K562 (cell line): Measurements from ENCODE around the gene CSPG5. TPM values are rescaled to one million over a fixed set of nuclear protein-coding genes. Genes with fewer than 3 reads are reported as not detected.

Source experiments
- ATF6 ChIP-seq: sonication (generic); formaldehyde crosslinking; IDR thresholded peaks from 2 replicates; pipeline ENCODE4 v1.4.0; 2020; ENCODE audit warnings: mild to moderate bottlenecking, missing genetic modification reagents
- ETV5 ChIP-seq: sonication (generic); formaldehyde crosslinking; IDR thresholded peaks from 2 replicates; pipeline ENCODE4 v1.4.0; 2020; ENCODE audit warnings: low read depth, mild to moderate bottlenecking, missing genetic modification reagents
- IRF2 ChIP-seq: sonication (generic); formaldehyde crosslinking; IDR thresholded peaks from 2 replicates; pipeline ENCODE4 v1.8.1; 2022; ENCODE audit warnings: mild to moderate bottlenecking, missing genetic modification reagents
- RB1 ChIP-seq: fragments of 450-650 bp; IDR thresholded peaks from 2 replicates; pipeline ENCODE4 v1.6.1; 2017; ENCODE audit warnings: low read depth, mild to moderate bottlenecking
- TEAD1 ChIP-seq, 2 experiments: fragments of 450-650 bp in 1 of 2; sonication (generic) in 1 of 2; formaldehyde crosslinking; IDR thresholded peaks; 2 replicates each; pipeline versions ENCODE4 v1.4.0 to v1.8.0; 2020 to 2022; ENCODE audit warnings: mild to moderate bottlenecking in 2 of 2, missing genetic modification reagents in 1 of 2
- polyA plus RNA-seq, 8 experiments: library from polyadenylated mRNA; depleted of rRNA in 4 of 8; stranded (reverse) in 5 of 8; unstranded in 3 of 8; fragments of >200 nt; fragmentation: Nextera tagmentation in 2 of 8; fragmentation: Illumina TruSeq in 1 of 8; extraction: Ambion mirVana in 2 of 8; extraction: Trizol in 1 of 8; gene quantifications; 2 replicates each; pipeline versions ENCODE4 v1.2.1 to v1.2.3, GENCODE V29; 2011 to 2014; ENCODE audit warnings: inconsistent platforms in 1 of 8, missing spikeins in 1 of 8
- total RNA-seq, 7 experiments: library from RNA; depleted of rRNA in 6 of 7; stranded (reverse); fragments of >200 nt in 6 of 7; fragmentation: Illumina TruSeq in 2 of 7; extraction: Trizol in 2 of 7; gene quantifications; 2 replicates each; pipeline versions ENCODE4 v1.2.1 to v1.2.3, GENCODE V29; 2011 to 2021; ENCODE audit warnings: low replicate concordance in 1 of 7
- TF ChIP-seq, protein P1 (sequence below), 2 experiments: fragments of 150-350 bp in 1 of 2; IDR thresholded peaks; 2 replicates each; pipeline ENCODE4 v1.6.1; 2012 to 2016; ENCODE audit warnings: low read depth in 2 of 2, low read length in 2 of 2, mild to moderate bottlenecking in 1 of 2, moderate library complexity in 1 of 2
- TF ChIP-seq, protein P2 (sequence below): fragments of 450-650 bp; IDR thresholded peaks from 2 replicates; pipeline ENCODE4 v1.6.1; 2016; ENCODE audit warnings: mild to moderate bottlenecking, moderate library complexity
- TF ChIP-seq, protein P3 (sequence below): sonication (generic); formaldehyde crosslinking; IDR thresholded peaks from 2 replicates; pipeline ENCODE4 v1.9.0; 2022; ENCODE audit warnings: mild to moderate bottlenecking, missing genetic modification reagents

The CSPG5 gene
- total and polyA plus RNA-seq, 9 of the 15 experiments (the other 6 are each of a cell fraction or from before 2014, with no cell fraction given) = 0.06 to 3.3 (median 2.4) TPM

GRCh38 chr3:47577583-47578118 lies 1.0 kb downstream of the CSPG5 start (continued):
- 0 out of 2 replicates have a peak, but pooled peaks have one; percentile 9 for TF ChIP-seq RB1
- TF ChIP-seq IRF2 (CRISPR knock-in tag) = 0 out of 2 replicates have a peak, but pooled peaks have one; percentile 32
- TF ChIP-seq ETV5 (CRISPR knock-in tag) = 0 out of 2 replicates have a peak, but pooled peaks have one; percentile 42
- TF ChIP-seq, protein P1, sequence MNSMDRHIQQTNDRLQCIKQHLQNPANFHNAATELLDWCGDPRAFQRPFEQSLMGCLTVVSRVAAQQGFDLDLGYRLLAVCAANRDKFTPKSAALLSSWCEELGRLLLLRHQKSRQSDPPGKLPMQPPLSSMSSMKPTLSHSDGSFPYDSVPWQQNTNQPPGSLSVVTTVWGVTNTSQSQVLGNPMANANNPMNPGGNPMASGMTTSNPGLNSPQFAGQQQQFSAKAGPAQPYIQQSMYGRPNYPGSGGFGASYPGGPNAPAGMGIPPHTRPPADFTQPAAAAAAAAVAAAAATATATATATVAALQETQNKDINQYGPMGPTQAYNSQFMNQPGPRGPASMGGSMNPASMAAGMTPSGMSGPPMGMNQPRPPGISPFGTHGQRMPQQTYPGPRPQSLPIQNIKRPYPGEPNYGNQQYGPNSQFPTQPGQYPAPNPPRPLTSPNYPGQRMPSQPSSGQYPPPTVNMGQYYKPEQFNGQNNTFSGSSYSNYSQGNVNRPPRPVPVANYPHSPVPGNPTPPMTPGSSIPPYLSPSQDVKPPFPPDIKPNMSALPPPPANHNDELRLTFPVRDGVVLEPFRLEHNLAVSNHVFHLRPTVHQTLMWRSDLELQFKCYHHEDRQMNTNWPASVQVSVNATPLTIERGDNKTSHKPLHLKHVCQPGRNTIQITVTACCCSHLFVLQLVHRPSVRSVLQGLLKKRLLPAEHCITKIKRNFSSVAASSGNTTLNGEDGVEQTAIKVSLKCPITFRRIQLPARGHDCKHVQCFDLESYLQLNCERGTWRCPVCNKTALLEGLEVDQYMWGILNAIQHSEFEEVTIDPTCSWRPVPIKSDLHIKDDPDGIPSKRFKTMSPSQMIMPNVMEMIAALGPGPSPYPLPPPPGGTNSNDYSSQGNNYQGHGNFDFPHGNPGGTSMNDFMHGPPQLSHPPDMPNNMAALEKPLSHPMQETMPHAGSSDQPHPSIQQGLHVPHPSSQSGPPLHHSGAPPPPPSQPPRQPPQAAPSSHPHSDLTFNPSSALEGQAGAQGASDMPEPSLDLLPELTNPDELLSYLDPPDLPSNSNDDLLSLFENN (IDR thresholded peaks at IDR 0.05; ENCODE audit: low read depth in 2 of 2, low read length in 2 of 2) = no peak
- TF ChIP-seq, protein P2, sequence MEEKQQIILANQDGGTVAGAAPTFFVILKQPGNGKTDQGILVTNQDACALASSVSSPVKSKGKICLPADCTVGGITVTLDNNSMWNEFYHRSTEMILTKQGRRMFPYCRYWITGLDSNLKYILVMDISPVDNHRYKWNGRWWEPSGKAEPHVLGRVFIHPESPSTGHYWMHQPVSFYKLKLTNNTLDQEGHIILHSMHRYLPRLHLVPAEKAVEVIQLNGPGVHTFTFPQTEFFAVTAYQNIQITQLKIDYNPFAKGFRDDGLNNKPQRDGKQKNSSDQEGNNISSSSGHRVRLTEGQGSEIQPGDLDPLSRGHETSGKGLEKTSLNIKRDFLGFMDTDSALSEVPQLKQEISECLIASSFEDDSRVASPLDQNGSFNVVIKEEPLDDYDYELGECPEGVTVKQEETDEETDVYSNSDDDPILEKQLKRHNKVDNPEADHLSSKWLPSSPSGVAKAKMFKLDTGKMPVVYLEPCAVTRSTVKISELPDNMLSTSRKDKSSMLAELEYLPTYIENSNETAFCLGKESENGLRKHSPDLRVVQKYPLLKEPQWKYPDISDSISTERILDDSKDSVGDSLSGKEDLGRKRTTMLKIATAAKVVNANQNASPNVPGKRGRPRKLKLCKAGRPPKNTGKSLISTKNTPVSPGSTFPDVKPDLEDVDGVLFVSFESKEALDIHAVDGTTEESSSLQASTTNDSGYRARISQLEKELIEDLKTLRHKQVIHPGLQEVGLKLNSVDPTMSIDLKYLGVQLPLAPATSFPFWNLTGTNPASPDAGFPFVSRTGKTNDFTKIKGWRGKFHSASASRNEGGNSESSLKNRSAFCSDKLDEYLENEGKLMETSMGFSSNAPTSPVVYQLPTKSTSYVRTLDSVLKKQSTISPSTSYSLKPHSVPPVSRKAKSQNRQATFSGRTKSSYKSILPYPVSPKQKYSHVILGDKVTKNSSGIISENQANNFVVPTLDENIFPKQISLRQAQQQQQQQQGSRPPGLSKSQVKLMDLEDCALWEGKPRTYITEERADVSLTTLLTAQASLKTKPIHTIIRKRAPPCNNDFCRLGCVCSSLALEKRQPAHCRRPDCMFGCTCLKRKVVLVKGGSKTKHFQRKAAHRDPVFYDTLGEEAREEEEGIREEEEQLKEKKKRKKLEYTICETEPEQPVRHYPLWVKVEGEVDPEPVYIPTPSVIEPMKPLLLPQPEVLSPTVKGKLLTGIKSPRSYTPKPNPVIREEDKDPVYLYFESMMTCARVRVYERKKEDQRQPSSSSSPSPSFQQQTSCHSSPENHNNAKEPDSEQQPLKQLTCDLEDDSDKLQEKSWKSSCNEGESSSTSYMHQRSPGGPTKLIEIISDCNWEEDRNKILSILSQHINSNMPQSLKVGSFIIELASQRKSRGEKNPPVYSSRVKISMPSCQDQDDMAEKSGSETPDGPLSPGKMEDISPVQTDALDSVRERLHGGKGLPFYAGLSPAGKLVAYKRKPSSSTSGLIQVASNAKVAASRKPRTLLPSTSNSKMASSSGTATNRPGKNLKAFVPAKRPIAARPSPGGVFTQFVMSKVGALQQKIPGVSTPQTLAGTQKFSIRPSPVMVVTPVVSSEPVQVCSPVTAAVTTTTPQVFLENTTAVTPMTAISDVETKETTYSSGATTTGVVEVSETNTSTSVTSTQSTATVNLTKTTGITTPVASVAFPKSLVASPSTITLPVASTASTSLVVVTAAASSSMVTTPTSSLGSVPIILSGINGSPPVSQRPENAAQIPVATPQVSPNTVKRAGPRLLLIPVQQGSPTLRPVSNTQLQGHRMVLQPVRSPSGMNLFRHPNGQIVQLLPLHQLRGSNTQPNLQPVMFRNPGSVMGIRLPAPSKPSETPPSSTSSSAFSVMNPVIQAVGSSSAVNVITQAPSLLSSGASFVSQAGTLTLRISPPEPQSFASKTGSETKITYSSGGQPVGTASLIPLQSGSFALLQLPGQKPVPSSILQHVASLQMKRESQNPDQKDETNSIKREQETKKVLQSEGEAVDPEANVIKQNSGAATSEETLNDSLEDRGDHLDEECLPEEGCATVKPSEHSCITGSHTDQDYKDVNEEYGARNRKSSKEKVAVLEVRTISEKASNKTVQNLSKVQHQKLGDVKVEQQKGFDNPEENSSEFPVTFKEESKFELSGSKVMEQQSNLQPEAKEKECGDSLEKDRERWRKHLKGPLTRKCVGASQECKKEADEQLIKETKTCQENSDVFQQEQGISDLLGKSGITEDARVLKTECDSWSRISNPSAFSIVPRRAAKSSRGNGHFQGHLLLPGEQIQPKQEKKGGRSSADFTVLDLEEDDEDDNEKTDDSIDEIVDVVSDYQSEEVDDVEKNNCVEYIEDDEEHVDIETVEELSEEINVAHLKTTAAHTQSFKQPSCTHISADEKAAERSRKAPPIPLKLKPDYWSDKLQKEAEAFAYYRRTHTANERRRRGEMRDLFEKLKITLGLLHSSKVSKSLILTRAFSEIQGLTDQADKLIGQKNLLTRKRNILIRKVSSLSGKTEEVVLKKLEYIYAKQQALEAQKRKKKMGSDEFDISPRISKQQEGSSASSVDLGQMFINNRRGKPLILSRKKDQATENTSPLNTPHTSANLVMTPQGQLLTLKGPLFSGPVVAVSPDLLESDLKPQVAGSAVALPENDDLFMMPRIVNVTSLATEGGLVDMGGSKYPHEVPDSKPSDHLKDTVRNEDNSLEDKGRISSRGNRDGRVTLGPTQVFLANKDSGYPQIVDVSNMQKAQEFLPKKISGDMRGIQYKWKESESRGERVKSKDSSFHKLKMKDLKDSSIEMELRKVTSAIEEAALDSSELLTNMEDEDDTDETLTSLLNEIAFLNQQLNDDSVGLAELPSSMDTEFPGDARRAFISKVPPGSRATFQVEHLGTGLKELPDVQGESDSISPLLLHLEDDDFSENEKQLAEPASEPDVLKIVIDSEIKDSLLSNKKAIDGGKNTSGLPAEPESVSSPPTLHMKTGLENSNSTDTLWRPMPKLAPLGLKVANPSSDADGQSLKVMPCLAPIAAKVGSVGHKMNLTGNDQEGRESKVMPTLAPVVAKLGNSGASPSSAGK = peak; percentile 69
- TF ChIP-seq, protein P3, sequence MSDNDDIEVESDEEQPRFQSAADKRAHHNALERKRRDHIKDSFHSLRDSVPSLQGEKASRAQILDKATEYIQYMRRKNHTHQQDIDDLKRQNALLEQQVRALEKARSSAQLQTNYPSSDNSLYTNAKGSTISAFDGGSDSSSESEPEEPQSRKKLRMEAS = peak; percentile 48; the same call in 1 of the 2 replicates
- TF ChIP-seq ATF6 = 0 out of 2 replicates have a peak, but pooled peaks have one; percentile 36
- TF ChIP-seq TEAD1 (CRISPR knock-in tag; IDR thresholded peaks at IDR 0.05) = peak in 1 of 2 experiments; percentile 26; a peak in 1 of 4 replicates
